Mammary epithelial cell (primary cell): ENCODE data around the gene PLIN4.

Experiments
- CTCF ChIP-seq, 2 donors: IDR thresholded peaks in 1 of 2; conservative IDR thresholded peaks in 1 of 2; 2 replicates each; pipeline ENCODE4 v1.5.1; 2011 to 2012; ENCODE audit warnings: inconsistent platforms in 2 of 2, low read length in 2 of 2, mild to moderate bottlenecking in 2 of 2, control low read depth in 1 of 2, low read depth in 1 of 2; ENCODE audit not compliant: insufficient read depth in 1 of 2; ENCODE audit errors: extremely low read depth in 1 of 2
- EZH2 ChIP-seq: IDR thresholded peaks from 2 replicates; pipeline ENCODE4 v1.6.1; 2012; ENCODE audit warnings: low read length, inconsistent platforms, borderline replicate concordance

- TF ChIP-seq CTCF (conservative IDR thresholded peaks at IDR 0.05 in 1 of 2, IDR thresholded peaks at IDR 0.05 in 1 of 2; ENCODE audit: extremely low read depth in 1 of 2, insufficient read depth in 1 of 2, low read depth in 1 of 2, low read length in 2 of 2) (no peak), EZH2 (no peak)
These were observed 19.8 kb upstream of the PLIN4 start for GRCh38 chr19:4537953-4538600.
